HepG2 (cell line): ENCODE data around the gene ENGASE. TPM values are rescaled to one million over a fixed set of nuclear protein-coding genes. Genes with fewer than 3 reads are reported as not detected.

Experiments used
- PRDM15 ChIP-seq: sonication (generic); formaldehyde crosslinking; IDR thresholded peaks from 2 replicates; pipeline ENCODE4 v1.4.0; 2020; ENCODE audit warnings: missing genetic modification reagents
- SMC3 ChIP-seq: IDR thresholded peaks from 2 replicates; pipeline ENCODE4 v1.6.1; 2011; ENCODE audit warnings: low read length, improper control_type of control experiment
- SNAPC4 ChIP-seq: sonication (generic); formaldehyde crosslinking; IDR thresholded peaks from 2 replicates; pipeline ENCODE4 v1.4.0; 2020; ENCODE audit warnings: mild to moderate bottlenecking, missing genetic modification reagents
- ZBTB8A ChIP-seq: sonication (generic); formaldehyde crosslinking; IDR thresholded peaks from 2 replicates; pipeline ENCODE4 v1.4.0; 2020; ENCODE audit warnings: mild to moderate bottlenecking, low read depth, missing genetic modification reagents, borderline replicate concordance
- ZNF235 ChIP-seq: sonication (generic); formaldehyde crosslinking; IDR thresholded peaks from 2 replicates; pipeline ENCODE4 v1.8.1; 2023; ENCODE audit warnings: mild to moderate bottlenecking, missing genetic modification reagents, borderline replicate concordance
- ZNF800 ChIP-seq: sonication (generic); formaldehyde crosslinking; IDR thresholded peaks from 2 replicates; pipeline ENCODE4 v1.4.0; 2020; ENCODE audit warnings: missing genetic modification reagents
- polyA plus RNA-seq, 8 experiments: library from polyadenylated mRNA; depleted of rRNA in 3 of 8; stranded (reverse) in 7 of 8; unstranded in 1 of 8; fragments of >200 nt; fragmentation: Illumina TruSeq in 4 of 8; extraction: Trizol in 4 of 8; gene quantifications; 2 replicates each; pipeline versions ENCODE4 v1.2.1 to v1.2.3, GENCODE V29; 2011 to 2016; ENCODE audit warnings: low read depth in 4 of 8, missing spikeins in 1 of 8, mixed read lengths in 1 of 8; ENCODE audit not compliant: insufficient read depth in 1 of 8
- total RNA-seq, 5 experiments: library from RNA; depleted of rRNA; stranded (reverse); fragments of >200 nt; fragmentation: Illumina TruSeq; extraction: Trizol; gene quantifications; 2 replicates each; pipeline ENCODE4 v1.2.3, GENCODE V29; 2016; ENCODE audit warnings: low read depth in 1 of 5
- TF ChIP-seq, protein P1 (sequence below): sonication (generic); formaldehyde crosslinking; IDR thresholded peaks from 2 replicates; pipeline ENCODE4 v1.4.0; 2020; ENCODE audit warnings: missing genetic modification reagents

ENGASE gene
- total and polyA plus RNA-seq, 2 of the 13 experiments (the other 11 are each of a cell fraction or from before 2014, with no cell fraction given), result 10.6 to 18.1 TPM

GRCh38 chr17:79026376-79027273, 48.0 kb upstream of the ENGASE start (continued):
- TF ChIP-seq ZNF800 (CRISPR knock-in tag) (no peak; the same call in 1 of the 2 replicates), ZNF235 (no peak; the same call in 1 of the 2 replicates), SMC3 (no peak), PRDM15 (no peak; the same call in 1 of the 2 replicates), ZBTB8A (CRISPR knock-in tag) (no peak), SNAPC4 (CRISPR knock-in tag) (no peak)
- TF ChIP-seq, protein P1, sequence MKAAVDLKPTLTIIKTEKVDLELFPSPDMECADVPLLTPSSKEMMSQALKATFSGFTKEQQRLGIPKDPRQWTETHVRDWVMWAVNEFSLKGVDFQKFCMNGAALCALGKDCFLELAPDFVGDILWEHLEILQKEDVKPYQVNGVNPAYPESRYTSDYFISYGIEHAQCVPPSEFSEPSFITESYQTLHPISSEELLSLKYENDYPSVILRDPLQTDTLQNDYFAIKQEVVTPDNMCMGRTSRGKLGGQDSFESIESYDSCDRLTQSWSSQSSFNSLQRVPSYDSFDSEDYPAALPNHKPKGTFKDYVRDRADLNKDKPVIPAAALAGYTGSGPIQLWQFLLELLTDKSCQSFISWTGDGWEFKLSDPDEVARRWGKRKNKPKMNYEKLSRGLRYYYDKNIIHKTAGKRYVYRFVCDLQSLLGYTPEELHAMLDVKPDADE (CRISPR knock-in tag), result no peak
